Measurements from ENCODE around the gene PLA2G2C.

- TF ChIP-seq EZH2 (IDR thresholded peaks at IDR 0.05; ENCODE audit: insufficient read depth, low read length) (no peak), CTCF (IDR thresholded peaks at IDR 0.05; ENCODE audit: insufficient read depth, low read depth, low read length) (no peak)
Observed at GRCh38 chr1:20124456-20125057, 61.8 kb downstream of the PLA2G2C start.
